SK-N-SH (cell line): ENCODE data around the gene FAM124A. TPM values are rescaled to one million over a fixed set of nuclear protein-coding genes. Genes with fewer than 3 reads are reported as not detected.

ENCODE experiments used
- CTCF ChIA-PET: fragments of 300-600, 350-600 bp; formaldehyde crosslinking; extraction: SDS; loops from one replicate; lab custom pipeline; 2021; lab: Yijun Ruan, JAX
- POLR2A ChIA-PET: fragments of 350-600 bp; sonication (Branson Sonifier 250); formaldehyde crosslinking; extraction: SDS; loops from one replicate; lab custom pipeline; 2020; ENCODE audit warnings: antibody characterized with exemption, inconsistent platforms; lab: Yijun Ruan, JAX
- DNase-seq: peaks from one replicate; pipeline ENCODE4 v3.0.0; 2012
- H2AFZ ChIP-seq: fragments of 200-600 bp; sonication (generic); 2 replicates; pipeline ENCODE4 v1.8.1; 2016; ENCODE audit warnings: antibody characterized with exemption, mild to moderate bottlenecking, low read depth
- H3F3A ChIP-seq: fragments of 200-600 bp; sonication (generic); replicated peaks from 2 replicates; pipeline ENCODE3; 2016; ENCODE audit warnings: antibody characterized with exemption, mild to moderate bottlenecking; ENCODE audit not compliant: insufficient read depth
- H3K27ac ChIP-seq, 2 experiments: fragments of 200-500 bp in 1 of 2; fragments of 200-600 bp in 1 of 2; sonication (Bioruptor generic) in 1 of 2; sonication (generic), shearing (Covaris generic) in 1 of 2; 2 replicates each; pipeline versions ENCODE4 v1.5.1 to v1.6.1; 2014 to 2016; ENCODE audit warnings: low read depth in 2 of 2, inconsistent platforms in 1 of 2, low read length in 1 of 2, mild to moderate bottlenecking in 1 of 2, mixed read lengths in 1 of 2
- H3K27me3 ChIP-seq: fragments of 200-600 bp; sonication (generic), shearing (Covaris generic); 2 replicates; pipeline ENCODE4 v1.6.1; 2016; ENCODE audit warnings: mixed run types; ENCODE audit not compliant: insufficient read depth
- H3K36me3 ChIP-seq, 2 experiments: fragments of 200-500 bp in 1 of 2; fragments of 200-600 bp in 1 of 2; sonication (Bioruptor generic) in 1 of 2; sonication (generic) in 1 of 2; replicated peaks in 1 of 2; 2 replicates each; pipeline versions ENCODE3 to v1.5.1; 2014 to 2016; ENCODE audit warnings: low read length in 1 of 2, mild to moderate bottlenecking in 1 of 2; ENCODE audit not compliant: insufficient read depth in 2 of 2, control insufficient read depth in 1 of 2
- H3K4me1 ChIP-seq, 2 experiments: fragments of 200-500 bp in 1 of 2; fragments of 200-600 bp in 1 of 2; sonication (Bioruptor generic) in 1 of 2; sonication (generic), shearing (Covaris generic) in 1 of 2; 2 replicates each; pipeline versions ENCODE4 v1.5.1 to v1.6.1; 2014 to 2016; ENCODE audit warnings: low read depth in 1 of 2, low read length in 1 of 2, mixed run types in 1 of 2; ENCODE audit not compliant: insufficient read depth in 2 of 2, control insufficient read depth in 1 of 2
- H3K4me2 ChIP-seq: fragments of 200-600 bp; sonication (generic), shearing (Covaris generic); 2 replicates; pipeline ENCODE4 v1.6.1; 2017; ENCODE audit warnings: mixed run types
- H3K4me3 ChIP-seq, 2 experiments: fragments of 200-500 bp in 1 of 2; fragments of 200-600 bp in 1 of 2; sonication (Bioruptor generic) in 1 of 2; sonication (generic), shearing (Covaris generic) in 1 of 2; 2 replicates each; pipeline versions ENCODE4 v1.5.1 to v1.8.1; 2014 to 2016; ENCODE audit warnings: low read depth in 2 of 2, inconsistent platforms in 1 of 2, low read length in 1 of 2, mild to moderate bottlenecking in 1 of 2, mixed read lengths in 1 of 2, moderate library complexity in 1 of 2
- H3K79me2 ChIP-seq: fragments of 200-600 bp; sonication (generic); 2 replicates; pipeline ENCODE4 v1.8.1; 2017; ENCODE audit warnings: mild to moderate bottlenecking; ENCODE audit not compliant: insufficient read depth
- H3K9ac ChIP-seq: fragments of 200-600 bp; sonication (generic); 2 replicates; pipeline ENCODE4 v1.6.1; 2017; ENCODE audit warnings: mixed run types
- H3K9me2 ChIP-seq: fragments of 200-600 bp; sonication (generic); 2 replicates; pipeline ENCODE4 v1.6.1; 2017; ENCODE audit warnings: mixed run types
- H3K9me3 ChIP-seq: fragments of 200-600 bp; sonication (generic); 2 replicates; pipeline ENCODE4 v1.6.1; 2017; ENCODE audit warnings: mixed run types, mild to moderate bottlenecking, moderate library complexity
- H4K20me1 ChIP-seq: fragments of 200-600 bp; sonication (generic); 2 replicates; pipeline ENCODE4 v1.6.1; 2017; ENCODE audit warnings: mild to moderate bottlenecking, mixed run types; ENCODE audit not compliant: insufficient read depth
- CHD2 ChIP-seq: fragments of 150-350 bp; IDR thresholded peaks from 2 replicates; pipeline ENCODE4 v1.6.1; 2018; ENCODE audit warnings: low read length; ENCODE audit not compliant: partially characterized antibody
- FOXM1 ChIP-seq: IDR thresholded peaks from 2 replicates; pipeline ENCODE4 v1.4.0; 2012; ENCODE audit warnings: low read depth, mild to moderate bottlenecking
- JUND ChIP-seq: IDR thresholded peaks from 2 replicates; pipeline ENCODE4 v1.4.0; 2012
- MXI1 ChIP-seq: IDR thresholded peaks from 2 replicates; pipeline ENCODE4 v1.6.1; 2012; ENCODE audit warnings: mild to moderate bottlenecking, low read depth, low read length, improper control_type of control experiment
- NFIC ChIP-seq: IDR thresholded peaks from 2 replicates; pipeline ENCODE4 v1.4.0; 2012; ENCODE audit warnings: borderline replicate concordance
- RXRA ChIP-seq: IDR thresholded peaks from 2 replicates; pipeline ENCODE4 v1.4.0; 2012; ENCODE audit warnings: low read depth, mild to moderate bottlenecking, borderline replicate concordance
- SIN3A ChIP-seq: IDR thresholded peaks from 2 replicates; pipeline ENCODE4 v1.6.1; 2012; ENCODE audit warnings: low read depth, mild to moderate bottlenecking, low read length, moderate library complexity, borderline replicate concordance
- TAF1 ChIP-seq: IDR thresholded peaks from 2 replicates; pipeline ENCODE4 v1.6.1; 2012; ENCODE audit warnings: low read depth, mild to moderate bottlenecking, low read length, moderate library complexity, borderline replicate concordance
- TCF12 ChIP-seq: IDR thresholded peaks from 2 replicates; pipeline ENCODE4 v1.4.0; 2012
- YY1 ChIP-seq: IDR thresholded peaks from 2 replicates; pipeline ENCODE4 v1.4.0; 2012; ENCODE audit warnings: low read depth, mild to moderate bottlenecking
- WGBS: methylation state at CpG from one replicate; pipeline ENCODE4 v1.1.6; 2017; ENCODE audit warnings: low lambda C conversion rate; 5-methylcytosine and 5-hydroxymethylcytosine counted together
- polyA plus RNA-seq, 3 experiments: library from polyadenylated mRNA; depleted of rRNA; stranded (reverse); fragments of >200 nt; gene quantifications; 2 replicates each; pipeline ENCODE4 v1.2.3, GENCODE V29; 2012
- TF ChIP-seq, protein P1 (sequence below): fragments of 150-350 bp; IDR thresholded peaks from 2 replicates; pipeline ENCODE4 v1.6.1; 2016; ENCODE audit warnings: mild to moderate bottlenecking, low read depth, low read length
- TF ChIP-seq, protein P2 (sequence below): IDR thresholded peaks from 2 replicates; pipeline ENCODE4 v1.4.0; 2012; ENCODE audit warnings: low read depth, borderline replicate concordance
- TF ChIP-seq, protein P3 (sequence below): IDR thresholded peaks from 2 replicates; pipeline ENCODE4 v1.4.0; 2012; ENCODE audit warnings: low read depth

The FAM124A gene
- polyA plus RNA-seq, 1 of the 3 experiments (the other 2 are of a cell fraction) = 1.5 TPM

DNA sequence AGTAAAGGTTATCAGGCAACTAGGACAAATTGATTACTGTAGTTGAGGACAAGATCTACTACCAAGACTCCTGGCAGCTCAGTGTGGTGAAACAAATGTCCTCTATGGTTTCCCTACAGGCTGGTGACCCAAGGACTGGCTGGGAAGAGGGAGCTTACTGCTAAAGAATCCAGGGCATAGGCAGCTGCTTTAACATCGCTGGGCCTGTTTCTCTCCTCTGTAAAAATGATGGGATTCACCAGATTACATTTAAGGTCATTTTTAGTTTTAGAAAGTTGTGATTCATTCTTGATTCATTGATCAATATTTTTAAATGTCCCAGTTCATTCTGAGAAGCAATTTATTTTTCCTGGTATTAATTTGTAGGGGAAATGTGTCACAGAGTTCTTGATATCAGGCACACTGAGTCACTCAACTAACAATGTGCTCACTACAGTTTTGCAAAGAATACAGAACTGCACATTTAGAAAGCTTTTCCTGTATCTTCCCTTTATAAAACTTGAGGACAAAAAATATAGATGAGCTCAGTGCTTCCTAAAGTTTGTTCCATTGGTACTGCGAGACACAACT is 19.6 kb upstream of the FAM124A start (continued):
- TF ChIP-seq, protein P1, sequence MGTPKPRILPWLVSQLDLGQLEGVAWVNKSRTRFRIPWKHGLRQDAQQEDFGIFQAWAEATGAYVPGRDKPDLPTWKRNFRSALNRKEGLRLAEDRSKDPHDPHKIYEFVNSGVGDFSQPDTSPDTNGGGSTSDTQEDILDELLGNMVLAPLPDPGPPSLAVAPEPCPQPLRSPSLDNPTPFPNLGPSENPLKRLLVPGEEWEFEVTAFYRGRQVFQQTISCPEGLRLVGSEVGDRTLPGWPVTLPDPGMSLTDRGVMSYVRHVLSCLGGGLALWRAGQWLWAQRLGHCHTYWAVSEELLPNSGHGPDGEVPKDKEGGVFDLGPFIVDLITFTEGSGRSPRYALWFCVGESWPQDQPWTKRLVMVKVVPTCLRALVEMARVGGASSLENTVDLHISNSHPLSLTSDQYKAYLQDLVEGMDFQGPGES = no peak

DNA sequence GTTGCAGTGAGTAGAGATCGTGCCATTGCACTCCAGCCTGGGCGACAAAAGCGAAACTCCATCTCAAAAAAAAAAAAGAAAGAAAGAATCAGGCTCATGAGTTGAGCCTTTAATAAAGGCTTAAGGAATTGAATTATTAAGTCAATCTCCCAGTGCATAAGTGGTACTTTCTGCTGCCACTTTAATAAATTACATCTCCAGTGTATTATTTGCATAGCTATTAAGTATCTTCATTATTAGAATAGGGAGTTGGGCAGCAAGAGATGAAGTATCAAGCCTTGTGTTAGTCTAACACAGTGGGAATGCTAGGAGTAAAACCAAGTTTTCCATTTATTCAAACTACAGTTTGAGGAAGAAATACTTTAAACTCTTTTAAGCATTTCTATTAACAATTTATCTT is 15.6 kb upstream of the FAM124A start:
- Histone ChIP-seq H3K4me2 (no peak overlapping the region), H3K27ac (no peak overlapping the region), H3K79me2 (no peaks in the 10 kb centered on the region), H3K4me3 (no peak overlapping the region), H2AFZ (no peak overlapping the region), H3F3A (no peaks in the 10 kb centered on the region), H3K4me1 (no peaks in the 10 kb centered on the region), H3K9me2 (no peaks in the 10 kb centered on the region), H3K36me3 (no peaks in the 10 kb centered on the region), H3K27me3 (peaks cover 15% of the 10 kb centered on the region; the same call in 1 of the 2 replicates), H4K20me1 (no peaks in the 10 kb centered on the region), H3K9me3 (no peaks in the 10 kb centered on the region), H3K9ac (no peak overlapping the region)
- ChIA-PET CTCF (interaction anchor here (1.8 kb wide), 1 partner anchor 14 kb away, joined by 5 read pairs; no protein-coding TSS in a partner anchor), POLR2A (no interaction called here)
- no peak for TF ChIP-seq MXI1
- DNase-seq = no peak
- 88% methylated on average over 3 of the region's 3 CpGs for WGBS

DNA sequence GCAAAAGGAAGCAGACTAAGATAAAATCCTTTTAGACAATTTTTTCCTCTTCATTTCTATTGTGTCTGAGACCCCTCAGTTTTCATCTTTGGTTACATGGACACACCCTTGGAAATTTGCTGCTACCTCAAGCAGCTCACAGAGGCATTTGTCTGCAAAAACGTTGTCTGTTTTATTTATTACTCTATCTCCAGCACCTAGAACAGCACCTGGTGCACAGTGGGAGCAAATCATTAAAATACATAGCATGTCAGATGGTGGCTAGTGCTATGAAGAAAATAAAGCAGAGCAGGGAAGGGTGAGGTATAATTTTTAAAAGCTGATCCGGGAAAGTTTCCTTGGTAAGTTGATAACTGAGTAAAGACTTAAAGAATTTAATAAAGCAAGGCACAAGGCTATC is 14.3 kb upstream of the FAM124A start:
- POLR2A ChIA-PET = no interaction called here

More for the DNA sequence above, 14.3 kb upstream of the FAM124A start:
- no peak overlapping the region for H2AFZ ChIP-seq
- CTCF ChIA-PET = interaction anchor here (1.8 to 1.9 kb wide), 2 partner anchors 13 to 78 kb away, joined by 5 to 11 read pairs; no protein-coding TSS in a partner anchor
- H3K9me2 ChIP-seq = no peaks in the 10 kb centered on the region
- H3K9me3 ChIP-seq = no peaks in the 10 kb centered on the region
- H3F3A ChIP-seq = no peaks in the 10 kb centered on the region
- no peak overlapping the region for H3K9ac ChIP-seq
- H3K4me3 ChIP-seq = no peak overlapping the region
- TF ChIP-seq TCF12 = no peak
- TF ChIP-seq, protein P2, sequence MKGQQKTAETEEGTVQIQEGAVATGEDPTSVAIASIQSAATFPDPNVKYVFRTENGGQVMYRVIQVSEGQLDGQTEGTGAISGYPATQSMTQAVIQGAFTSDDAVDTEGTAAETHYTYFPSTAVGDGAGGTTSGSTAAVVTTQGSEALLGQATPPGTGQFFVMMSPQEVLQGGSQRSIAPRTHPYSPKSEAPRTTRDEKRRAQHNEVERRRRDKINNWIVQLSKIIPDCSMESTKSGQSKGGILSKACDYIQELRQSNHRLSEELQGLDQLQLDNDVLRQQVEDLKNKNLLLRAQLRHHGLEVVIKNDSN = no peak
- TF ChIP-seq, protein P3, sequence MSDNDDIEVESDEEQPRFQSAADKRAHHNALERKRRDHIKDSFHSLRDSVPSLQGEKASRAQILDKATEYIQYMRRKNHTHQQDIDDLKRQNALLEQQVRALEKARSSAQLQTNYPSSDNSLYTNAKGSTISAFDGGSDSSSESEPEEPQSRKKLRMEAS = no peak
- TF ChIP-seq YY1 = no peak
- TF ChIP-seq JUND = no peak
- no peak for TF ChIP-seq FOXM1
- TF ChIP-seq NFIC = no peak
- TF ChIP-seq TAF1 = no peak
- no peak for TF ChIP-seq RXRA
- no peak for TF ChIP-seq CHD2
- no peak for TF ChIP-seq SIN3A
- H3K27ac ChIP-seq = no peak overlapping the region
- no peak for DNase-seq
- 12% methylated on average over 2 of the region's 2 CpGs for WGBS
- H4K20me1 ChIP-seq = no peaks in the 10 kb centered on the region
- H3K4me1 ChIP-seq = no peaks in the 10 kb centered on the region
- no peaks in the 10 kb centered on the region for H3K79me2 ChIP-seq
- peaks cover 28% of the 10 kb centered on the region; the same call in 1 of the 2 replicates for H3K27me3 ChIP-seq
- H3K4me2 ChIP-seq = no peak overlapping the region
- no peaks in the 10 kb centered on the region for H3K36me3 ChIP-seq
